ENCODE data around the gene ADGRL3. TPM values are rescaled to one million over a fixed set of nuclear protein-coding genes. Genes with fewer than 3 reads are reported as not detected.

ADGRL3 gene
- total and polyA plus RNA-seq, 7 donors = under 0.01 to 11.9 (median 5.4) TPM

DNA sequence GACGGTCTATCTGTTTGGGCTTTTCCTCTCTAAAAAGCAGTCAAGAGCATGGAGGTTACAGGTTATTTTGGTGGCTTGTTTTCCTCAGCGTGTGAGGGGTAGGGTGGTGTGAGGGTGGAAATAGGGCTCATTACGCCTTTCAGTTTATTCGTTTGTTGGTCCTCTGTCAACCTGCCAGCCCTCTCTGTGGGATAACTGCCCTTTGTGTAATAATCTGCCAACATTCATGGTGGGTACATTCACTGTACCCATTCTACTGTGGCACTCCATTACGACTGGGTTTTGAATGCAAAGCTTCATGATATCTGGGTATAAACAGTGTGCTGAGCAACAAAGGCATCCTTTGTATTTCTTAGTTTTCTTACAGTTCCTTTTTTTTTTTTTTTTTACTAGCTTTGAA lies 136.4 kb downstream of the ADGRL3 start:
- intact Hi-C loops (cut with DNase I) = no loop called here
- no peaks in the 10 kb centered on the region for H3K27me3 ChIP-seq
- 29 to 70% methylated on average over 5 of the region's 5 CpGs for WGBS, 2 donors
- no peak overlapping the region for H3K27ac ChIP-seq
- TF ChIP-seq POLR2AphosphoS5 (IDR thresholded peaks at IDR 0.05) (no peak), EP300 (IDR thresholded peaks at IDR 0.05) (no peak), POLR2A (IDR thresholded peaks at IDR 0.05) (no peak)
- TF ChIP-seq, protein P1, sequence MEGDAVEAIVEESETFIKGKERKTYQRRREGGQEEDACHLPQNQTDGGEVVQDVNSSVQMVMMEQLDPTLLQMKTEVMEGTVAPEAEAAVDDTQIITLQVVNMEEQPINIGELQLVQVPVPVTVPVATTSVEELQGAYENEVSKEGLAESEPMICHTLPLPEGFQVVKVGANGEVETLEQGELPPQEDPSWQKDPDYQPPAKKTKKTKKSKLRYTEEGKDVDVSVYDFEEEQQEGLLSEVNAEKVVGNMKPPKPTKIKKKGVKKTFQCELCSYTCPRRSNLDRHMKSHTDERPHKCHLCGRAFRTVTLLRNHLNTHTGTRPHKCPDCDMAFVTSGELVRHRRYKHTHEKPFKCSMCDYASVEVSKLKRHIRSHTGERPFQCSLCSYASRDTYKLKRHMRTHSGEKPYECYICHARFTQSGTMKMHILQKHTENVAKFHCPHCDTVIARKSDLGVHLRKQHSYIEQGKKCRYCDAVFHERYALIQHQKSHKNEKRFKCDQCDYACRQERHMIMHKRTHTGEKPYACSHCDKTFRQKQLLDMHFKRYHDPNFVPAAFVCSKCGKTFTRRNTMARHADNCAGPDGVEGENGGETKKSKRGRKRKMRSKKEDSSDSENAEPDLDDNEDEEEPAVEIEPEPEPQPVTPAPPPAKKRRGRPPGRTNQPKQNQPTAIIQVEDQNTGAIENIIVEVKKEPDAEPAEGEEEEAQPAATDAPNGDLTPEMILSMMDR (IDR thresholded peaks at IDR 0.05) = no peak
- H3K4me1 ChIP-seq = no peaks in the 10 kb centered on the region
- no peaks in the 10 kb centered on the region for H3K9me3 ChIP-seq
- H3K4me3 ChIP-seq = no peak overlapping the region
- H3K36me3 ChIP-seq = no peaks in the 10 kb centered on the region
- no peak for DNase-seq

DNA sequence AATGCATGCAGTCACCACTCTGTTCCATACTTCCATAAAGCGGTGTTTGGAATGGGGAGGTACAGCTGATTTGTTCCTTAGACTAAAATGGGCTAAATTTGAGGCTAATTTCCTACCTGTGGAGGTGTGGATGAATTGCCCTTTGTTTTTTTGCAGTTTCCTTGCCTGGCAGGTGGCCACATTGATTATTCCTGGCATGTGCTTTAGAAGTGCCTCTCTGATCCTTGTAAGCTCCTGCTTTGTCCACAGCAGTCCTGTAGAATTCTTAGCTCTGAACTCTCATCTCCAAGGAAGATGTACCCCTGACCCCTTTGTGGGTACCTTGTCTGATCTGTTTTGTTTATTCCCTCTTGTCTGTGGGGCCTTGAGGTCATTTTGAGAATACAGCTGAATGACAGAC lies 136.8 kb downstream of the ADGRL3 start:
- WGBS, 2 donors = 30 to 59% methylated on average over 1 of the region's 1 CpG
- H3K27me3 ChIP-seq = no peaks in the 10 kb centered on the region
- intact Hi-C loops (cut with DNase I) = no loop called here
- TF ChIP-seq, protein P1 (IDR thresholded peaks at IDR 0.05) = no peak
- TF ChIP-seq POLR2A (IDR thresholded peaks at IDR 0.05) (no peak), EP300 (IDR thresholded peaks at IDR 0.05) (no peak), POLR2AphosphoS5 (IDR thresholded peaks at IDR 0.05) (no peak)
- no peak overlapping the region for H3K4me3 ChIP-seq
- no peak for DNase-seq
- no peaks in the 10 kb centered on the region for H3K9me3 ChIP-seq
- H3K27ac ChIP-seq = no peak overlapping the region
- no peaks in the 10 kb centered on the region for H3K36me3 ChIP-seq
- no peaks in the 10 kb centered on the region for H3K4me1 ChIP-seq

DNA sequence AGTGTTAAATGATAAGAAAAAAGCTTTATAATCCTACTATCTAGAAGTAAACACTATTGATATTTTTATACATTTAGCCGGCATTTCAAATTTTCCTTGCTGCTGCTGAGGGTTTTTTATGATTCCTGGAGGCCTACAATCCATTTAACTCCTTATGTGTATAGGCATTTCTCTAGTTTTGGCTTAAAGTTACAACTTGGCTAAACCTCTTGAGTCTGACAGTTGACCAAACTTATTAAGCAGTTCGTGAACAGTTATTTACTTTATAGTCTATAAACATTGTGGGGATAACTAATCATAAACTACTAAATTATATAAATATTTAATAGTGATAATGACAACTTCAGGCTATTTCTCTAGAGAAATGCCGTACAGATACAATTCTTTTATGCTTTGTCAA lies 141.9 kb downstream of the ADGRL3 start:
- intact Hi-C loops (cut with DNase I) = no loop called here
- Histone ChIP-seq H3K27ac (no peak overlapping the region), H3K4me1 (no peaks in the 10 kb centered on the region), H3K27me3 (no peaks in the 10 kb centered on the region), H3K4me3 (no peak overlapping the region), H3K36me3 (no peaks in the 10 kb centered on the region), H3K9me3 (no peaks in the 10 kb centered on the region)
- TF ChIP-seq POLR2A (IDR thresholded peaks at IDR 0.05) (no peak), EP300 (IDR thresholded peaks at IDR 0.05) (no peak), POLR2AphosphoS5 (IDR thresholded peaks at IDR 0.05) (no peak)
- TF ChIP-seq, protein P1 (IDR thresholded peaks at IDR 0.05) = no peak
- no peak for DNase-seq
- WGBS, 2 donors = 68 to 70% methylated on average over 3 of the region's 3 CpGs

DNA sequence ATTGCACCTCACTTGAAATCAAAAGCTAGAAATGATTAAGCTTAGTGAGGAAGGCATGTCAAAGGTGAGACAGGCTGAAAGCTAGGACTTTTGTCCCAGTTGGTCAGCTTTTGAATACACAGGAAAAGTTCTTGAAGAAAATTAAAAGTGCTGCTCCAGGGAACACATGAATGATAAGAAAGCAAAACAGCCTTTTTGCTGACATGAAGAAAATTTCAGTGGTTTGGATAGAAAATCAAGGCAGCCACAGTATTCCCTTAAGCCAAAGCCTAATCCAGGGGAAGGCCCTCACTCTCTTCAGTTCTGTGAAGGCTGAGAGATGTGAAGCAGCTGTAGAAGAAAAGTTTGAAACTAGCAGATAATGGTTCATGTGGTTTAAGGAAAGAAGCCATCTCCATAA lies 150.8 kb downstream of the ADGRL3 start:
- TF ChIP-seq, protein P1 (IDR thresholded peaks at IDR 0.05) = no peak
- TF ChIP-seq POLR2A (IDR thresholded peaks at IDR 0.05) (no peak), POLR2AphosphoS5 (IDR thresholded peaks at IDR 0.05) (no peak), EP300 (IDR thresholded peaks at IDR 0.05) (no peak)
- H3K4me1 ChIP-seq = no peaks in the 10 kb centered on the region
- H3K27me3 ChIP-seq = no peaks in the 10 kb centered on the region
- H3K9me3 ChIP-seq = no peaks in the 10 kb centered on the region
- no peak overlapping the region for H3K27ac ChIP-seq
- intact Hi-C loops (cut with DNase I) = no loop called here
- no peaks in the 10 kb centered on the region for H3K36me3 ChIP-seq
- no peak overlapping the region for H3K4me3 ChIP-seq
- DNase-seq = no peak

DNA sequence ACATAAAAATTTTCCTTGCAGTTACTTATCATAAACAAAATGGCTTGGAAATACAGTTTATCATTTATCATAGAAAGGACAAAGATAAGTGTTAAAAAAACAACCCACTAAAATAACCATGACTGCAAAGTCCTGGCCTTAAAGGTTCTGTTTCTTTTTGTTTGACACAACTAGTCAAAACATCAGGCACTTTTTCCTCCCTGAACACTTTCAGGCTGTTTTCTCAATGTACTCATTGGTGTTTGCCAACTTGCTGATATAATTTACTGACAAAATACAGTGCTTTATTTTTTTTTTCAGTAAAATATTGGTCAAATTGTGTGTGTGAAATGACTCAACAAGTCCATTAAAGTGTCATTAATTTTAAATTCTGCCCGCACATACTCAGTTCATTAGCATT lies 156.6 kb downstream of the ADGRL3 start:
- Histone ChIP-seq H3K4me3 (no peak overlapping the region), H3K27me3 (no peaks in the 10 kb centered on the region), H3K27ac (no peak overlapping the region), H3K9me3 (no peaks in the 10 kb centered on the region), H3K36me3 (no peaks in the 10 kb centered on the region), H3K4me1 (no peaks in the 10 kb centered on the region)
- 76 to 90% methylated on average over 1 of the region's 1 CpG for WGBS, 2 donors
- no peak for TF ChIP-seq POLR2AphosphoS5 (IDR thresholded peaks at IDR 0.05)
- TF ChIP-seq POLR2A (IDR thresholded peaks at IDR 0.05) = no peak
- TF ChIP-seq, protein P1 (IDR thresholded peaks at IDR 0.05) = no peak
- no peak for TF ChIP-seq EP300 (IDR thresholded peaks at IDR 0.05)
- no peak for DNase-seq
- intact Hi-C loops (cut with DNase I) = no loop called here
